GM21390 (cell line): Measurements from ENCODE around the gene ATOH8.

Source experiments
- ATAC-seq: cut with Tn5 transposase; IDR thresholded peaks from one replicate; pipeline ENCODE4 v1.9.1; 2021; ENCODE audit not compliant: unreplicated experiment

Gene ATOH8

DNA sequence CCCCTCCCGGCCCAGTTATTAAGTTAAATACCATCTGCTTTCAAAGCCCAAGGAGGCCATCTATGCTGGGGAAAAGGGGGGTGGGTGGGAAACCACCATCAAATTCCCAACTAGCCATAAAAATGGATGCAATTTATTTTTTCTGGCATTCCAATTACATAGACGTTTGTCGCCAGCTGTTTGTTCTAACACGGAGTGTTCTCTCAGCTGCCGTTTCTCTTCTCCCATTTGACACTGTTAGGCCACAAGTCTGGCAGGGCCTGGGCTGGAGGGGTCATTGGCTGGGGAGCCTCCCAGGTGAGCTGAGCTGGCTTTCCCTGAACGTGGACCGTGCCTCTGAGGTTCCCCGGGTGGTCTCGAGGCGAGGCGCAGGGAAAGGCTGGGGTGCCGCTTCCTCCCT lies 16.6 kb downstream of the ATOH8 start:
- no peak for ATAC-seq

DNA sequence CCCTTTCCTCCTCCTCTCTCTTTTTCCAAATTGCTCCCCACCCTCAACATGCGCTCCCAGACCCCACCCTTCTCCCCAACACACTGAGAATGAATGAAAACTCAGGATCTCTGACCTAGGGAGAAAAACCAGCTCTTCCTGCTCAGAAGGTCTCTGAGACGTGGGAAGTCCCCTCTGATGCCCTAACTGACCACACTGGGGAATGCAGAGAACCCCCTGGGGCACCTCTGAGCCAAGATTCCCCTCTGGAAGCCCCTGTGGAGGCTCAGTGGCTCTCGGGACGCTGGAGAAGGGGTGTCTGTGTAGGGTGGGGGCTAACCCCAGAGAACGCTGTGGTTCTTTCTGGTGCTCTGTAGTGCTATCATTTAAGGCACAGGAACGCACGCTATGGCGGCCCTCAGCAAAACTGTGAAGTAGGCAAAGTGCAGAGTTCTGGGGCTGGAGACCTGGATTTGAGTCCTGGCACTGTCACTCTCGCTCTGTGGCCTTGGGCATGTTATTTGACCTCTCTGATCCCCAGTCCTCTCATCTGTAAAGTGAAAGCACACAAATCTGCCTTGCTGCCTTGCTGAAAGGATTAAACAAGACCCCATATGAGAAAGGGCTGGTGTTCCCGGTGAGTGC lies 17.1 kb downstream of the ATOH8 start:
- ATAC-seq, result no peak

DNA sequence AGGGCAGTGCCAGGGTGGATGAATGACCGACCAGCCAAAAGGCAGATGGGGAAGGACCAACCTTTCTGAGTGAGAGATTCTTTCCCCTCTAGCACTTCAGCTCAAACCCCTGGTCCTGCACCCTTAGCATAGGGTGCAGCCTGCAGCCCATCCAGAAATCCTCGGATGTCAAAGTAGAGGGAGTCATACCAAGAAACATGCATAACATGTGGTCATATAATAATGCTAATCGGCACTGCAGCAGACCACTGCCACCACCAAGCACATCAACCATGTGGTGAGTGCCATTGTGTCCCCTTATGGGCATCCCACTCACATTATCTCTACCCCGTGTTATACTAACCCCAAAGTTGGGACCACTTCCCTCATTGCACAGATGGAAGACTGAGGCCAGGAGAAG lies 17.7 kb downstream of the ATOH8 start:
- no peak for ATAC-seq

DNA sequence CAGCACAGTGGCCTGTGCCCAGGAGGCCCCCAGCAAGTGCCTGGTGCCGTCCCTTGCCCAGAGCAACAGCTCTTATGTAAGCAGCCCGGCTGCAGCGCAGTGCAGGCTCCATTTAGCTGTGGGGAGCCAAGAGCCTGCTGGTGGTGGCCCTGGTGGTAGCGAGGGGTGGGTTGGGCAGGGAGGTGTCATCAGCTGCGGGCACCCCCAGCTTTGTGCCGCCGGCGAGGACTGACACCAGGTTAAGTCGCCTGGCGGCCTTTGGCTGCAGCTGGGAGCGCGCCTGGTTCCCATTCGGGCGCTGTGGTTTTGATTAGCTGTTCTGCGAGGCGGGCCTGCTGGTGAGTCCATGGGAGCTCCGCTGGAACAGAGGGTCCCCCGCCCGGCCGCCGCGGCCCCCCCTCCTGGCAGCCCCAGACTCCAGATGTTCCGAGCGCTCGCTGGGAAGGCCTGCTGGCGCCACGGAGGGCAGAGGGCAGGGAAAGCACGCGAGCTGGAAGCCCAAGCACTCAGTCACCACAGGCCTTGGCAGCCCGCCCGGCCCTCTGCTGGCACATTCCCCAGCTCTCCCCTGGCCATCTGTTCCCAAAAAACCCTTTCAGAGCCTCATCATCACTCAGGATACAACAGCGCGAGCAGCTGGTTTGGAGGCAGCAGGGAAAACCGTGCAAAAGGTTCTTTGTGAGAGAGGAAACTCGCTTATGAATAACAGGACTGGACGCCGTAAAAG lies 18.4 kb downstream of the ATOH8 start:
- no peak for ATAC-seq

DNA sequence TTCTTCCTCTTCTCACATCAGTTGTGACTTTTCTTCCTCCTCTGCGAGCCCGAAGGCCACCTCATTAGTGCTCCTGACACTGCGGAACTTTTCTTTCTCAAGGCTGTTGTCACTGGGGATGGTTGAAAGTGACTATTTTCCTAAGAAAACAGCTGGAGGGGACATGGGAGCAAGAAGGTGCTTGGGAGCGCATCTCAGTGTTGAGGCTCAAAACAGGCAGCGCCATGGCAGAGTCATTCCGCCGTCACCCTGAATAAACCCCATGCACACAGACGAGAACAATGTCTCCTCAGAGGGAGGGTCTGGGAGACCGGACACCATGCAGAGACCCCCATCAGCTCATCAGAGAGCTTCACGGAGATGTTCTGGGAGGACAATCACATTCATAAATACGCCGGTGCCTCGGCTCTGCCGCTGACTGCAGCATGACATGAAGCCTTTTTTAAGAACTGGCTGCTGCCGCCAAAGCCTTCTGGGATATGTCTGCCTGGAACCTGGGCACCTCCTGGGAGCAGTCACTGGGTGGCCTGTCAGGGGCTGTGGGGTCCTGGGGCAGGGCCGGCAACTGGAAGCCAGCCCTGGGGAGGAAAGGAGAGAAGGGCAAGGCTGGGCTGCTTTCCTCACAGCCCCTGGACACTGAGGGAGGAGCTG lies 19.2 kb downstream of the ATOH8 start:
- ATAC-seq, result no peak

DNA sequence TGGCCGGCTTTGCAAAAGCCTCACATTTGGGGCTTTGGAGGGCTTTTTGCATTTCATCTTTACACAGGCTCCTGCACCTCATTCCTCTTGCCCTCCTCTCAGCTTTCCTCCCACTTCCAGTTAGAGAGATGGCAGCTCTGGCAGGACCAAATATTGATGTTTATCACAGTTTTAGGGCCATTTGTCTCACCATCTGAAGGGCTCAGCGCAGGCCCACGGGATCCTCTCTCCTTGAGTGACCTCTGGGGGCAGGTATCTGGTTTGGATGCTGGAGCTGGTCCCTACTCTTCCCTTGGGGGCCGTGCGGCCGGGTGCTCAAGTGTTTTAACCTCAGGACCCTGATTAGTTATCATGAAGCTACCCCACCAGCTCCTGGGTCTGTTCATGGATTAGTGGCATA lies 19.9 kb downstream of the ATOH8 start:
- ATAC-seq, result no peak

DNA sequence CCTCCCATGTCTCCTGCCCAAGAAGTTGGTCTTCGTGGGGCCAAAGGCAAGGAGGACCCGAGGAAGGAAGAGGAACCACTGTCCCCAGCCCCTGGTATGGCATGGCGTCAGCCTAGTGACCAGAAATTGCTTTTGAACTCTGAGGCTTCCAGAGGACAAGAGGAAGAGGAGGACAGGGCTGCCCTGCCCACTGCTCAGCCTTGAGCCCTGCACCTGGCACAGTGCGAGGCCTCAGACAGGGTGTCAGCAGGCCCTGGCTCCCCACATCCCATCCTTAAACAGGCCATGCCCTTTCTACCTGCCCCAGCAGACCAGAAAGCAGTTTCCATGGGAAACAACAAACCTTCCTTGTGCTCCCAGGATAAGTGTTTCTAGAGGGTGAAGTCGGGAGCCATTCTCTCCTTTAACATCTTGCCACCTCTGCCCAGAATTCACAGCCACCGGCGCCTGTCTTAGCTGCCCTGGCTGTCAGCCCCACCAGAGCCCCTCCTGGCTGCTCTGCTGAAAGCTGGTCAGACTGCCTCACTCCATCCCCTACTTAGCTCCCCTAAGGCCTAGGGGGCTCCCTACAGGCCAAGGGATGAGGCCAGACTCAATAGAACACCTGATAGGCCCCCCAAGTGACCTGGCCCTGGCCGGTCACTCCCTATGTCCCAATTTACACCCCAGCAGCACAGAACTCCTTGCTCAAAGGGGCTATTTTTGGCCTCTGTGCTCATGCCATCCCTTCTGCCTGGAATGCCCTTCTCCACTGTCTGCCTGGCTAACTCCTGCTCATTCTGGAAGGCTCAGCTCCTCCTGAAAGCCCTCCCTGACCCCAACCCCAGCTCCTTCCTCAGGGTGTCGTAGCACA lies 20.6 kb downstream of the ATOH8 start:
- no peak for ATAC-seq

DNA sequence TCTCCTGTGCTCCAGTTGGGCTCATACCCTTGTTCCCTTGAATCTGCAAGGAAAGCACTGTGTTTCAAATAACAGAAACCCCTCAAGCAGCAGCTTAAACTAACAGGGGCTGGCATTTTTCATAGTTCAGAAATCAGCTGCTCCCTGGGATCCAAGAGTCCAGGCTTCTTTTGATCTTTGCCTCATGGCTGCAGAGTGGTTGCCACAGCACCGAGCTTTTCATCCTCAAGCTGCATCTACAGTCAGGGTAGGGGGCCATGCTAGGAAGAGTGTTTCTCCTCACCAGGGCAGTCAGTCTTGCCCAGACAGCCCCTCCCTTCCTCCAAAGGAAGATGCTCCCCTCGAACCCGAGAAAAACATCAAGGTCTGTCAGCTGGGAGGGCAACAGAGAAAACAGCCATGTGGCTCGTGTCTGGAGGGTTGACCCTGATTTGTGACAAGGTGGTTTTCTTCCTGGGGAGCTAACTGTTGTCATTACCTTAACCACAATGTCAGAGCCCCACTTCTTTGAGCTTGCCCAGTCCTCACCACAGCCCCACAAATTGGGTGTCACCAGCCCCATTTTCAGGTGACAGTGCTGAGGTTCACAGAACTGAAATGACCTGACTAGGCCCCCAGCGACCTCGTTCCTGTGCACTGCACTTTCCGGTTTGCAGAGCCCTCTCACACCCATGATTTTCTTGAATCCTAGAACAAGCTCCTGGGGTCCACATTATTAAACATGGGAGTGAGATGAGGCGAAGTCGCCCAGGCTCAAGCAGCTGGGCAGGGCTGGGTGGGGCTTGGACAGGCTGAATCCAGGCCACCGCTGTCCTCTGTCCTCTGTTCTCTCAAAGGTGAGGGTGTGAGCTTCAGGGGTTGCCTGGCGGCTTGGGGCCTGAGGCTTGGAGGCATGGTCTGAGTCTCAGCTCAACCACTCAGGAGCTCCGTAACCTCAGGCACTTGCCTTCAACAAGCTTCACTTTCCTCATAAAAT lies 21.9 kb downstream of the ATOH8 start:
- ATAC-seq, result no peak

DNA sequence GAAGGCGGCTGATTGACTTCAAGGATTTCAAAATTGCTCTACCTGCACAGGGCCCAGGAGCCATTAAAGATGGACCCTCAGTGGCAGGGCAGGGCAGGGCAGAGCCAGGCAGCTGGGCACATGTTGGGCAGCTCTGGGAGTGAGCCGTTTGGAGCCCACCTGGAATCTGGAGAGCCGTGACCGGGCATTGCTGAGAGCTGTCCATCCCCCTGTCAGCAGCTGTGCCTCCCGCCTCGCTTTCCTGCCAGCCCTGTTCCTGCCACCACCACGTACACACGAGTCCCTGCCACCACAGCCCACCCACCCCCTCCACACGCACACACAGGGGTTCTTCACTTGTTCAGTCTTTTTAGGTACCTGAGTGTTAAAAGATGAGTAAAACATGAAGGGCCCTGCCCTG lies 22.9 kb downstream of the ATOH8 start:
- ATAC-seq, result no peak

DNA sequence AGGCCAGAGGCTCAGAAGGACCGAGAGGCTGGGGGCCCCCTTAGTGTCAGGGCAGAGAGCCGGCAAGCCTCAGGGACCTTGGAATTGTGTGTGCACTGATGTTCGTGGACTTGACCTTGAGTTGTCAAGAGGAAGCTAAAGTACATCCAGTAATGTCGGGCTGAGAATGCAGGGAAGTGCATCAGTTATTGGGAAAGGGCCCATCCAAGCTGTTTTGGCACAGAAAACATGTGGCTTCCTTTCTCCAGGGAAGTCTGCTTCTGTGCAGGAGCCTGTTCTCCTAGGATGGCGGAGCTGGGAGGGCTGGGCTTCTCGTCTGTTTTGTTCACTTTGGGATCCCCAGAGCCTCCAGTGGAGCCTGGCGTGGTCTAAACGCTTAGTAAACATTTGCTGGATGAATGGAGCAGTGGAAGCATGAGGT lies 23.7 kb downstream of the ATOH8 start:
- ATAC-seq, result no peak

DNA sequence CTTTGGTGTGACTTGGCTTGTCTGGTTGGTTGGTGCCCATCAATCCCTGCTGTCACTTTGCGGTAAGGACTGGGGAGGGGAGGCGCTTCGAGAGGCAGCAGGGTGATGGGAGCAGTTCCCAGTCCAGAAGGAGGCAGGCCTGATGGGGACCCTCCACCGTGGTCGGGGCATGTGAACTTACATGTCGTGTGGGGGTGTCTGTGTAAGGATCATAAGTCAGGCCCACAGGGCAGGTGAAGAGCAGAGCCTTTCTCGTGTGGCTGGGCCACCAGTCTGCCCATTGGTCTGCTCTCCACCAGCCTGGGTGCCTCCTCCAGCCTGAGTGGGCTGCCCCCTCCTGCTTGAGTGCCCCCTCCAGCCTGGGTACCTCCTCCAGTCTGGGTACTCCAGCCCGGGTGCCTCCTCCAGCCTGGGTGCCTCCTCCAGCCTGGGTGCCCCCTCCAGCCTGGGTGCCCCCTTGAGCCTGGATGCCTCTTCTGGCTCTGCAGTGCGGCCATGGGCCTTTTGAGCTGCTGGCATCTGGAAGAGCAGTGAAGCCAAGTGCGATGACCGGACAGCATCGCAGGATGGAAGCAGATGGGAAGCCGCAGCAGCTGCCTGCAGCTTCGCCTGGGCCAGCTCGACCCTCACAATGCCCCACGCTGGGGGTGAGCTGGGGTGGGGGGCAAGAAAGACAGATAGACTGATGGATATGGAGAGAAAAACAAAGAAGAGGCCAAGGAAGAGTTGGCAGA lies 25.0 kb downstream of the ATOH8 start:
- ATAC-seq, result no peak

DNA sequence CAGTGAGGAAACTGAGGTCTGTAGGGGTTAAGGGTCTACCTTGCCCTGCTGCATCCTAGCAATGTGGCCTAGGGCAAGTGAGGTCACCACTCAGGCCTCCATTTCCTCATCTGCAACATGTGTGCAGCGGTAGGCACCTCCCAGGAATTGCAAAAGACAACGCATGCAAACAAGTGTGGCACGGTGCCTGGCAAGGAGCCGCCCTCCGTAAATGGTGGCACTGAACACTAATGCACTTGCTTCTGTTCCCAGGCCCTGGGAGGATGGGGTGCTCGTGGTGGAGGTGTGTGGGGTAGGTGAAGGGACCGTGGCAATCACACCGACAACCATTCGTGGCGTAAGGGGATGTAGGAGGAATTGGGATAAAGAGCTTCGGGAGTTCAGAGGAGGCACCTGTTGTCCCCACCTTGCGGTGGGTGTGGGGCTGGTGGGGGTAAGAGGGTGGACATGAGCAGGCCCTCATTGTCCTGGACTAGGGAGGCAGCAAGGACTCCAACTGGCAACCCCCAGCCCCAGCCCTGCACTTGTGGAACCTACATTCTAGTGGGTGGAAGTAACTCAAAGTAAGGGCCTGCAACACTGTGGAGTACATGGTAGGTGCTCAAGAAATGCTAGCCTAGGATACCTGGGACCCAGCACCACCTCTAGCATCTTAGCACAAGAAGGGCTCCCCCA lies 26.0 kb downstream of the ATOH8 start:
- no peak for ATAC-seq

DNA sequence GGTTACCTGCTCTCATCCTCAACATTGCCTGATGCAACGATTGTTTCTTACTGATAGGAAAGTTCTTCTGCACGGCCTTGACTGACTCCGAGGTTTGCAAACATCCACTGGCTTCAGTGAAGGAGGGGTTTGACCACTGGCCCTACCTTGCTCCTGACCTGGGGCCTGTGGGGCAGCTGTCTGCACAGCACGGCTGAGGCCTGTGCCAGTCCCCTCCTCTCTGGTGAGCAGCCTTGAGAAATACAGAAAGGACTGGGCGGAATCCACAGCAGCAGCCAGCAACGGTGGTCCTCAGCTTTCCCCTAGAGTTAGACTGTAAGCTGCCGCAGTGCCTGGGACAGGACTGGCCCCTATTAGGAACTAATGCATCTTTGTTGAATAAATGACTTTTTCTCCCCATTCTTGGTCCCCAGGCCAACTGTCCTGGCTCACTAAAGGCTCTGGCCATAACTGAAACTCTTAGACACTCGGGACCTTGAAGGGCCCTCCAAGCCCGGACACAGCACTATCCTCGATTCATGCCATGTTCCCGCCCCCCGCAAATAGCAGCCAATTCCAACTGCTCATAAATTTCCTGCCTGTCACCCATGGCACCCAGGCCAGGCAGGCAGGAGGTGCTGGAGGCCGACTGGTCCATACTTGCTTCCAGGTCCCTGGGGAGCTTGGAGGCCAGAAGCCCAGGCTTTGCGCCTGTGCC lies 26.7 kb downstream of the ATOH8 start:
- no peak for ATAC-seq

DNA sequence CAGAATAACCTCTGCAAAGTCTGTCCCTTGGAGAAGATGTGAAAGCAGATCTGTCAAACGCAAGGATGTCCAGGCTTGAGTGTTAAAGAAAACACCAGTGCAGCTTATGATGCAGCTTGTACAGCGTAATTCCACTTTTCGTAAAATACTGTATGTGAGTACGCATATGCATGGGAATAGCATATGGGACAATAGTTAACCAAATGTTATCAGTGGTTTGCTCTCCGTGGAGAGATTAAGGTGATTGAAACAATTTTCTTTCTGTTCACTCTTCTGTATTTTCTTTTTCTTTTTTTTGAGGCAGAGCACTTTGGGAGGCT lies 27.2 kb downstream of the ATOH8 start:
- no peak for ATAC-seq

DNA sequence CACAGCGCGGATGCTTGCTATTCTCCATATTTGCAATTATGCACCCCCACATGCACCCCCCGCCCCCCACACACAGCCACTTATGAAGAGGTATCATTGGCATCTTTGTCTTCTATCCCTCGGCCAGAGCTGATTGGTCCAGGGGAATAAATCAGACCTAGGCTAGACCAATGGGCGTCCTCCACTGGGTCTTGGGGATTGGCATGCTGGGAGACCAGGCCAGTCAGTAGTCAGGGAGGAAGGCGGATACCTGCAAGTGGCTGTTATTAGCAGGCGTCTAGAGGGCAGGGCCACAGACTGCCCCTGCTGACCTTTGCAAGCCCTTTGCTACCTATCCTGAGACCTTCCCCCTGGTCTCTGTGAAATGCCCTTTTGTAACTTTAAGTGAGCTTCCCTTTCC lies 30.0 kb downstream of the ATOH8 start:
- no peak for ATAC-seq

DNA sequence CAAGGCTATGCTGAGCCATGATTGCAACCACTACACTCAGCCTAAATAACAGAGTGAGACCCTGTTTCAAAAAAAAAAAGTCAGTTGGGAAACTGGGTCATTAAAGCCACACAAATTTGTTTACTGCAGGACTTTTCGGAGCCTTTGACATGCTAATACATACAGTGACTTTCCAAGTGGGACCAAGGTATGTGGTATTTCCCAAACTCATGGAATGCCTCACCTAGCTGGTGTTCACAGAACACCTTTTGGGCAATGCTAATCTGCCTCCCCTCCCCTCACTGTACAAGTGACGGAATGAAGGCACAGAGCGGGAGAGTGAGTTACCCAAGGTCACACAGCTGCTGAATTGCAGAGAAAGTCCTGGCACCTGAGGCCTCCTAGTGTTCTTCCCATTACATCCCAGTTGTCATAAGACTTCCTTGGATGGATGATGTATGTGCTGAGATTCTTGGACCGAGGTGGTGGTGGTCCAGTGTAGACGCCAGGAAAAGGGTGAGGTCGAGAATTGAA lies 30.7 kb downstream of the ATOH8 start:
- ATAC-seq, result no peak

DNA sequence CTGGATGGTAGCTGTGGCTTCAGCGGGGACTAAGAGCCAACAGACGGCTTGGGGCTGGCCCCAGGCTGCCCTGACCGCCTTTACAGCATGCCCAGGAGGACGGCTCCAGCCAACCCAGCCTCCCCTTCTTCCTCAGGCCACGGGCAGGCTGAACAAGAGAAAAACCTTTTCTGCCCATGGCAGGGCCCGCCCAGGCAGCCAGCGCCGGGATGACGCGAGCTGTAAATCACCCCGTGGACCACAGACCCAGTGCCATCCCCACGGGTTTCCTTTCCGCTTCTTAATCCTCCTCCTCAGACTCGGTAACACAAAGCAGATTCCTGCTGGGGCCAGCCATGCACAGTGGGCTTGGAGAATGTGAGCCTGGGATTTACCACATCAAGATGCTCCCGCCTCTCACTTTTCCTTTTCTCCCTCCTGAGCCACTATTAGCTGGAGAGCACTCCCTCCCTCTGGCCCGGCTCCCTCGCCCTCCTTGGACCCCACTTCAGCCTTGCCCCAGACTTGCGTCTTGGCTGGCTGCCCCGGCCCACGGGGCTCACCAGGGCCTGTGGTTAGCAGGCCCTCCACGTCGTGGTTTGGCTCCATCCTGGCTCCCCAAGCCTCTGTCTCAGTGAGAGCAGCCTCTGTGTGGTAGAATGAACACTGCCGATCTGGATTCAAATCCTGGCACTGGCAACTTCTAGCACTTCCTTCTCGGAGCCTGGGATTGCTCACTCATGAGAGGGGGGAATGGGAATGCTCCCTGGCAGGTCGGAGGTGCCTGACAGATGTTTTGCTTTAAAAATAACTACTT lies 31.4 kb downstream of the ATOH8 start:
- ATAC-seq, result no peak

DNA sequence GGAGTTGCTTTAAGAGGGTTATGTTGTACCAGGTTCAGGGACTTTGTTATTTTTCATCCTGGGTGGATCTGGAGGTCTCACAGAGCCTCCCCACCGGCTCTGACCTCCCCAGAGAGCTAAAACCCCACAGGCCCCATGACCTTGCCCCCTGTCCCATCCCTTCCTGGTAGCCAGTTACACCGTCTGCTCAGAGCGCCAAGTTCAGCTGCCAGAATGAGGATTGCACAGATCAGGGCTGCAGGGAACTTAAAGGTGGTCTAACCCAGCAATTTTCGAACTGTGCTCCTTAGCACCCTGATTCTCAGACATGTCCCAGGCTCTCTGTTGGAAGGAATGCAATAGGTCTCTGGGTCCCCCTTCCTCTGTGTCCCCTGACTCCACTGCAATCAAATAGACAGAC lies 32.1 kb downstream of the ATOH8 start:
- ATAC-seq, result no peak
